C1 segment of cervical spinal cord (tissue), 14 donors: ENCODE data around the gene WDR44.
"Not testable (repeated sequence)": the region's sequence is repeated elsewhere in the genome, so short reads cannot be mapped to it uniquely, and the experiment has no call there.

Source experiments
- DNase-seq, 14 donors: peaks; one replicate each; lab custom pipeline; 2025; lab: John Stamatoyannopoulos, UW

Gene WDR44

DNA sequence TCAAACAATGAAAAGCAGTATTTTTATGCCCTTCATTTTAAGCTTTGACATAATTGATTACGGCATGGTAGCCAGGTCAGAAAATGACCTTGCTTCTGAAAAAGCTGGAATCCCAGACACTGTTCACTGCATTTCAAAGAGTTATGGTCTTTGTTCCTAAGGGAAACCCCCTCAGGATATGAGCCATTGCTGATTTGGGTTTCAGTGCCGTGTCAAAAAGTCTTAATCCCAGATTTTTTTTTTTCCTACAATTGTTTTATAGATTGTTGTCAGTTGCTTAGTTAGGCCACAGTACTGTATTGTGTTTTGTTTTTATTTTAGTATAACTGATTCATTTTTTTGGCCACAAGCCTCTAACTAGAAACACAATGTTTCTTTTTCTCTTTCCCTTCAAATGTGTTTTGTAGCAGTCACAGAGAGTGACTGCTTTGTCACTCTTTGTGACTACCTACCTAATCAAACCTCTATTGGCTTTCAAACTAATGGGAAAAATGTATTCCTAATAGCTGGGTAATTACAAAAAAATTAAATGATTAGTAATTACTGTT is 10.3 kb downstream of the WDR44 start:
- DNase-seq, result no peak

DNA sequence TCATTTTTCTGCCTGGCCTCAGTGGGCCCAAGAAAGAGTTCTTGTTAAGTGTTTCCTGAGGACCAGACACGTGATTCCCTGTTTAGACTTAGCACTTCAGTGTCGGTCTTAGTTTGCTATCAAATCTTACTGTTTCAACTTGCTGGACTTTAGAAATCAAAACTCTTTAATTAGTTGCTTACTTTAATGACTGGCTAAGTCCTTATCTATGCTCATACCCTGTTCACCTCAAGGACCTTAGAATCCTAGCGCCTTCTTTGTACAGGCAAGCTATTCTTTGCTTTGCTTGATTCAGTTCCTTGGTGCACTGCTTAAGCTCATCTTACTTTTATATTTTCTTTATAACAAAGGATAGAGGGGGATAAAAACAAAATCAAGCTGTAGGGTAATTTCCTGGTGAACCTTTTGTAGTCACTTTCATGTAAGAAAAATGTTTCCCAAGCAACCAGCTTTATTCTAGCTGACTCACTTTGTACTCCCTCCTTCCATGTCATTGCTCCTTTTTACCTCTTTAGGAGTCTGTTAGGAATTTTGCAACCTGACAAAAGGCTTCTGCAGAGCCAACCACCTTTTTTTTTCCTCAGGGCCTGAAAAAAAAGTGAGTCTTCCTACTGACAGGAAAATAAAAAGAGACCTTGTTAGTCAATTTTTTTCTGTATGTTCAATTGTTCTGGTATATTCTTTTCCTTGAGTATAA is 14.7 kb downstream of the WDR44 start:
- no peak for DNase-seq

GRCh38 chrX:118364261-118364660 is 18.4 kb downstream of the WDR44 start:
- no peak for DNase-seq

- no peak for DNase-seq
These were observed 21.4 kb downstream of the WDR44 start for GRCh38 chrX:118367338-118367737.

- DNase-seq, result no peak
These were observed 22.5 kb downstream of the WDR44 start for GRCh38 chrX:118368398-118368797.

- DNase-seq, result no peak
These were observed 25.2 kb downstream of the WDR44 start for GRCh38 chrX:118370921-118371624.

DNA sequence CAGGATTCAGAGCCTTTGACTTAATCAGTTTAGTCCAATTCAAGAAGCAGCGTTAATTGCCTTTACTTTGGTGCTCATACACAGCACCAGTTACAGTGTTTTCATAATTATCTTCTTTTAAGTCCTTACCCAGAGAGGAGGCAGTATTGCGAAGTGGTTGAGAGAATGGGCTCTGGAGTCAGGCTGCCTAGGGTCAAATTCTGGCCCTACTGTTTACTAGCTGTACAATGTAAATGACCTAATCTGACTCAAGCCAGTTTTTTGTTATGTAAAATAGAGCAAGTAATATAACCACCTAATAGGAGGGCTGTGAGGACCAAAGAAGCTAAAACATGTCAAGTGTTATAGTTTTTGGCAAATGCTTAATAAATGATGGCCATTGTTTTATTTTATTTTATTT is 27.6 kb downstream of the WDR44 start:
- no peak for DNase-seq

GRCh38 chrX:118383120-118383519 is 37.2 kb downstream of the WDR44 start:
- DNase-seq, result no peak

DNA sequence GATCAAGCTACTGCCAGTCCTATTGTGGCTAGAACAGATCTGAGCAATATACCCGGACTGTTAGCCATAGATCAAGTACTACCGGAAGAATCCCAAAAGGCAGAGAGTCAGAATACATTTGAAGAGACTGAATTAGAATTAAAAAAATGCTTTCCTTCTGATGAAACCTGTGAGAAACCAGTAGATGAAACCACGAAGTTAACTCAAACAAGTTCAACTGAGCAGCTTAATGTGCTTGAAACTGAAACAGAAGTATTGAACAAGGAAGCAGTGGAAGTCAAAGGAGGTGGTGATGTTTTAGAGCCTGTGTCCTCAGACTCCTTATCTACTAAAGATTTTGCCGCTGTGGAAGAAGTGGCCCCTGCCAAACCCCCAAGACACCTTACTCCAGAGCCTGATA is 46.8 kb downstream of the WDR44 start:
- no peak for DNase-seq

- no peak for DNase-seq
These were observed 50.2 kb downstream of the WDR44 start for GRCh38 chrX:118396113-118396512.

GRCh38 chrX:118418811-118419251 is 72.9 kb downstream of the WDR44 start:
- no peak for DNase-seq

DNA sequence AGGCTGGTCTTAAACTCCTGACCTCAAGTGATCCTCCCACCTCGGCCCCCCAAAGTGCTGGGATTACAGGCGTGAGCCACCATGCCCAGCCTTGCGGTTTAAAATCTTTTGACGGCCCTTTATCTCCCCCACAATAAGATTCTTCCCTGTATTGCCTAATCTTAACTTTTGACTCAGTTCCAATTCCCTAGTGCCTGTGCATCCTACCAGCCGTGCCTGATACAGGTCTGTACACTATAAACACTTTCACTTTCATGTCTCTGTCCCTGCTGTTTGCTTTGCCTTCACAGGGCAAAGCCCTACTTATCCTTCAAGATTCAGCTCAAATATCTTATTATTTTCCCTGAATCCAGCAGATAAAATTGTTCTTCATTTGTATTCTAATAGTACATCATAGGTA is 74.6 kb downstream of the WDR44 start:
- no peak for DNase-seq

DNA sequence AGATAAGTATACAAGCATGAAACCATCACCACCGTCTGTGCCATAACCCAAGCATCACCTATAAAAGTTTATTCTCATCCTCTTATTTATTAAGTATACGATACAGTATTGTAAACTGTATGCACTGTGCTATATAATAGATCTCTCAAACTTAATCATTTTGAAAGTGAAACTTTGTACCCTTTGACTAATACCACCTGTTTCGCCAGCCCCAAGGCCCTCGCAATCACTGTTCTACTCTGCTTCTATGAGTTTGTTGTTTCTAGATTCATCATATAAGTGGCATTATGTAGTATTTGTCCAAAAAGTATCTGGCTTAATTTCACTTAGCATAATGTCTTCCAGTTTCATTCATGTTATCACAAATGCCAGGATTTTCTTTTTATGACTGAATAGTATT is 77.7 kb downstream of the WDR44 start:
- DNase-seq, result no peak

DNA sequence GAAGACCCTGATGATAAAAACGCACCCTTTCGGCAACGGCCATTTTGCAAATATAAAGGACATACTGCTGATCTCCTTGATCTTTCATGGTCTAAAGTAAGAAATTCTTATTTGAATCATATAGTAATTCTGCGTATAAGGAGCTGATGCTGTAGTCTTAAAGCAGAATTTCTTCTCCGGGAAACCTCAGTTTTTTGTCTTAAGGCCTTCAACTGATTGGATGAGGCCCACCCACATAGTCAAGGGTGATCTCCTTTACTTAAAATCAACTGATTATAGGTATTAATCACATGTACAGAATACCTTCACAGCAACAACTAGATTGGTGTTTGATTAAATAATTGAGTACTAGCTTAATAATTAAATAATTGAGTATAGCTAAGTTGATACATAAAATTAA is 86.9 kb downstream of the WDR44 start:
- no peak for DNase-seq

GRCh38 chrX:118437283-118437682 is 91.4 kb downstream of the WDR44 start:
- DNase-seq, result no peak

GRCh38 chrX:118448273-118448783 is 102.4 kb downstream of the WDR44 start:
- no peak for DNase-seq

DNA sequence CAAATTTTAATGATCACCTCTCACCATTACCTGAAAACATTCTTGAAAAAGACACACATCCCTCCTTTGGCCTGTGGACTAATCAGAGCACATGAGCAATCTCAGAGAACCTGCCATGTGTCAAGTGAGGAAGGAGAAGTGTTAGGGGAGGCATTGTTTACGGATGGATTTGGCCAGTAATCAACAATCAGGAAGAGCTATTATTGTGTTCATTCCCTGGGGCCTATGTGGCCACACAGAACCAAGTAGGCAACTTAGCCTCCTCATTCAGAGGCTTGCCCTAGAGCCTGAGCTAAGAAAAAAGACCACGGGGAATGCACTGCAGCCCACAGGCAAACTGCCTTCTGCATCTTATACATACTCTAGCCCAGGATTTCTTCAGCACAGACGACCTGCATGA is 109.1 kb downstream of the WDR44 start:
- no peak for DNase-seq

GRCh38 chrX:118459494-118459893 is 113.6 kb downstream of the WDR44 start:
- peak in 2 of 14 donors; percentile 0 for DNase-seq

GRCh38 chrX:118464501-118464900 is 118.6 kb downstream of the WDR44 start:
- DNase-seq, result no peak

GRCh38 chrX:118468122-118468521 is 122.2 kb downstream of the WDR44 start:
- DNase-seq, result no peak

DNA sequence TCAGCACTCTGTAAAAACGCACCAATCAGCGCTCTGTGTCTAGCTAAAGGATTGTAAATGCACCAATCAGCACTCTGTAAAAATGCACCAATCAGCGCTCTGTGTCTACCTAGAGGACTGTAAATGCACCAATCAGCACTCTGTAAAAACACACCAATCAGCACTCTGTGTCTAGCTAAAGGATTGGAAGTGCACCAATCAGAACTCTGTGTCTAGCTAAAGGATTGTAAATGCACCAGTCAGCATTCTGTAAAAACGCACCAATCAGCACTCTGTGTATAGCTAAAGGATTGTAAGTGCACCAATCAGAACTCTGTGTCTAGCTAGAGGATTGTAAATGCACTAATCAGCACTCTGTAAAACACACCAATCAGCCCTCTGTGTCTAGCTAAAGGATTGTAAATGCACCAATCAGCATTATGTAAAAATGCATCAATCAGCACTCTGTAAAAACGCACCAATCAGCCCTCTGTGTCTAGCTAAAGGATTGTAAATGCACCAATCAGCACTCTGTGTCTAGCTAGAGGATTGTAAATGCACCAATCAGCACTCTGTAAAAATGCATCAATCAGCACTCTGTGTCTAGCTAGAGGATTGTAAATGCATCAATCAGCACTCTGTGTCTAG is 124.9 kb downstream of the WDR44 start:
- DNase-seq, result not testable (repeated sequence)

DNA sequence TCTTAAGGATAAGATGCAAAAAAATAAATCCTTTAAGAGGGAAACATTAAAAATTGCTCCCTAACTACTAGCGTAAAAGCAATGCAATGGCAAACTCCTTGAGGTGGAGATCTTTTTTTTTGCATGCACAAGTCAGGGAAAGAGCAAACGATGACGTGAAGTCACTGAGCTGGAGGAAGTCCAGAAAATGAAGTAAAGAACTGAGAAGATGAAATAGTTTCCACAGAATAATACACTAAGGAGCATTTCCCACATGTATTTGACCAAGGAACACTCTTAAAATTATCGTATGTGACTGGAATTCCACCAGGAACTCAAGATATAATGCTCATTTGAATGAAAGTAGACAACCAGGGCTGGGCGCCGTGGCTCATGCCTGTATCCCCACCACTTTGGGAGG is 128.7 kb downstream of the WDR44 start:
- DNase-seq, result no peak
